ENCODE results near the gene KDM5A.

The KDM5A gene

GRCh38 chr12:230925-231671 lies 158.0 kb downstream of the KDM5A start:
- in situ Hi-C loops (cut with HindIII; ENCODE audit: low pct_ligation_motif_present, low pct_unique_long_range_greater_than_20kb, low sequenced_read_pairs) = no loop called here
- DNase-seq = no peak
